ENCODE results near the gene SPATA24. TPM values are rescaled to one million over a fixed set of nuclear protein-coding genes. Genes with fewer than 3 reads are reported as not detected.
A peak's percentile ranks its signal among the peaks of the same experiment; 100 is the strongest.

The SPATA24 gene
- total RNA-seq, 2 experiments from 2014 or later, result 4.6 to 5.9 TPM

- H3K4me1 Mint-ChIP-seq, result peaks cover 26% of the 10 kb centered on the region
- H3K36me3 Mint-ChIP-seq (ENCODE audit: low read depth), result peaks cover 9% of the 10 kb centered on the region
Observed at GRCh38 chr5:139395844-139396640, 7.8 kb downstream of the SPATA24 start.

GRCh38 chr5:139394654-139395566 lies 9.0 kb downstream of the SPATA24 start, which contains the start of gene PROB1:
TSS of gene PROB1 (minus strand) at chr5:139395104. CDS start at chr5:139395081, 23 bp downstream.
- Mint-ChIP-seq H3K4me3 (peak within 1 kb of the TSS; percentile 78), H3K4me1 (peaks cover 37% of the 10 kb centered on the region), H3K36me3 (ENCODE audit: low read depth) (peaks cover 9% of the 10 kb centered on the region), H3K27me3 (no peaks in the 10 kb centered on the region), H3K27ac (peak within 1 kb of the TSS; percentile 19), H3K9me3 (ENCODE audit: low read depth) (no peaks in the 10 kb centered on the region)
- DNase-seq (no peak), ATAC-seq (no peak)
- ChIA-PET CTCF (interaction anchor here (0.6 to 2.0 kb wide), 5 partner anchors 12 to 329 kb away, joined by 4 to 5 read pairs (median 4); partner anchors contain the start of gene PAIP2), POLR2A (interaction anchor here (0.5 kb wide), 2 partner anchors 185 to 825 kb away, joined by 6 to 7 read pairs; no protein-coding TSS in a partner anchor)
- intact Hi-C loops (cut with DNase I, micrococcal nuclease), result loop anchor here (5.0 to 10.0 kb wide), 4 partner anchors 123 to 740 kb away; partner anchors contain the start of gene SIL1 (in 1 of the 2)

More at GRCh38 chr5:139395844-139396640, 7.8 kb downstream of the SPATA24 start:
- Mint-ChIP-seq H3K27me3 (no peaks in the 10 kb centered on the region), H3K9me3 (ENCODE audit: low read depth) (no peaks in the 10 kb centered on the region), H3K4me3 (no peak overlapping the region), H3K27ac (no peak overlapping the region)
- ChIA-PET CTCF (interaction anchor here (0.7 to 2.0 kb wide), 5 partner anchors 10 to 212 kb away, joined by 3 to 5 read pairs (median 4); partner anchors contain the start of gene PAIP2), POLR2A (interaction anchor here (0.6 kb wide), 1 partner anchor 16 kb away, joined by 3 read pairs; no protein-coding TSS in a partner anchor)
- no peak for DNase-seq
- ATAC-seq, result no peak
- intact Hi-C loops (cut with DNase I, micrococcal nuclease), result loop anchor here (10.0 kb wide), 2 partner anchors 201 to 741 kb away; partner anchors contain the start of gene SIL1 (in 1 of the 2)

GRCh38 chr5:139394123-139394653 lies 9.7 kb downstream of the SPATA24 start:
- ATAC-seq (peak; percentile 7), DNase-seq (peak; percentile 85)
- ChIA-PET CTCF (interaction anchor here (0.6 kb wide), 1 partner anchor 330 kb away, joined by 4 read pairs; no protein-coding TSS in a partner anchor), POLR2A (no interaction called here)
- Mint-ChIP-seq H3K27ac (peak overlapping the region; percentile 19), H3K4me3 (peak overlapping the region; percentile 78), H3K9me3 (ENCODE audit: low read depth) (no peaks in the 10 kb centered on the region), H3K36me3 (ENCODE audit: low read depth) (peaks cover 9% of the 10 kb centered on the region), H3K4me1 (peaks cover 38% of the 10 kb centered on the region), H3K27me3 (no peaks in the 10 kb centered on the region)
- intact Hi-C loops (cut with DNase I, micrococcal nuclease), result loop anchor here (5.0 to 10.0 kb wide), 4 partner anchors 122 to 739 kb away; partner anchors contain the start of gene SIL1 (in 1 of the 2)

- peaks cover 40% of the 10 kb centered on the region for H3K4me1 Mint-ChIP-seq
- H3K27me3 Mint-ChIP-seq, result no peaks in the 10 kb centered on the region
- H3K27ac Mint-ChIP-seq, result peak overlapping the region; percentile 85
- ATAC-seq, result no peak
- intact Hi-C loops (cut with DNase I, micrococcal nuclease), result loop anchor here (1.0 to 10.0 kb wide), 8 partner anchors 11 to 739 kb away; partner anchors contain the start of genes SIL1 (in 2 of the 2) and SPATA24 (in 2 of the 2)
- peak overlapping the region; percentile 78 for H3K4me3 Mint-ChIP-seq
- DNase-seq, result no peak
- ChIA-PET CTCF (interaction anchor here (0.6 to 4.8 kb wide), 5 partner anchors 9 to 375 kb away, joined by 3 to 26 read pairs (median 3); partner anchors contain the start of gene SPATA24), POLR2A (no interaction called here)
- peaks cover 9% of the 10 kb centered on the region for H3K36me3 Mint-ChIP-seq (ENCODE audit: low read depth)
- no peaks in the 10 kb centered on the region for H3K9me3 Mint-ChIP-seq (ENCODE audit: low read depth)
Observed at GRCh38 chr5:139393497-139394122, 10.3 kb downstream of the SPATA24 start.

- Mint-ChIP-seq H3K27me3 (no peaks in the 10 kb centered on the region), H3K27ac (peak overlapping the region; percentile 85), H3K4me3 (peak overlapping the region; percentile 78), H3K9me3 (ENCODE audit: low read depth) (no peaks in the 10 kb centered on the region), H3K36me3 (ENCODE audit: low read depth) (peaks cover 9% of the 10 kb centered on the region), H3K4me1 (peaks cover 40% of the 10 kb centered on the region)
- intact Hi-C loops (cut with DNase I, micrococcal nuclease), result loop anchor here (1.0 to 10.0 kb wide), 12 partner anchors 11 to 738 kb away; partner anchors contain the start of genes SIL1 (in 2 of the 2), SPATA24 (in 2 of the 2), DNAJC18 (in 1 of the 2) and MATR3 (in 1 of the 2)
- POLR2A ChIA-PET, result interaction anchor here (0.5 to 0.7 kb wide), 3 partner anchors 51 to 218 kb away, joined by 3 to 5 read pairs (median 4); no protein-coding TSS in a partner anchor
- DNase-seq (peak; percentile 93), ATAC-seq (peak; percentile 67)
- CTCF ChIA-PET, result interaction anchor here (0.6 to 4.8 kb wide), 10 partner anchors 10 to 625 kb away, joined by 3 to 26 read pairs (median 3); partner anchors contain the start of genes PAIP2 and SPATA24
Observed at GRCh38 chr5:139392678-139393496, 11.0 kb downstream of the SPATA24 start.

GRCh38 chr5:139392324-139392677 lies 11.6 kb downstream of the SPATA24 start:
- H3K4me3 Mint-ChIP-seq, result peak overlapping the region; percentile 78
- POLR2A ChIA-PET, result interaction anchor here (0.5 to 0.7 kb wide), 2 partner anchors 50 to 219 kb away, joined by 3 to 4 read pairs; no protein-coding TSS in a partner anchor
- H3K4me1 Mint-ChIP-seq, result peaks cover 40% of the 10 kb centered on the region
- H3K27ac Mint-ChIP-seq, result no peak overlapping the region
- no peaks in the 10 kb centered on the region for H3K27me3 Mint-ChIP-seq
- intact Hi-C loops (cut with DNase I, micrococcal nuclease), result loop anchor here (1.0 to 10.0 kb wide), 9 partner anchors 47 to 738 kb away; partner anchors contain the start of genes SIL1 (in 2 of the 2), DNAJC18 (in 1 of the 2) and MATR3 (in 1 of the 2)
- DNase-seq (no peak), ATAC-seq (no peak)
- CTCF ChIA-PET, result interaction anchor here (0.7 to 4.8 kb wide), 7 partner anchors 11 to 625 kb away, joined by 3 to 26 read pairs (median 4); partner anchors contain the start of genes PAIP2 and SPATA24
- peaks cover 9% of the 10 kb centered on the region for H3K36me3 Mint-ChIP-seq (ENCODE audit: low read depth)
- no peaks in the 10 kb centered on the region for H3K9me3 Mint-ChIP-seq (ENCODE audit: low read depth)

- peak; percentile 59 for DNase-seq
- peaks cover 38% of the 10 kb centered on the region for H3K4me1 Mint-ChIP-seq
- ChIA-PET CTCF (interaction anchor here (0.7 to 4.8 kb wide), 11 partner anchors 11 to 624 kb away, joined by 3 to 26 read pairs (median 4); partner anchors contain the start of genes CXXC5, PAIP2 and SPATA24), POLR2A (interaction anchor here (0.5 to 1.2 kb wide), 2 partner anchors 22 to 219 kb away, joined by 3 to 5 read pairs; no protein-coding TSS in a partner anchor)
- no peaks in the 10 kb centered on the region for H3K9me3 Mint-ChIP-seq (ENCODE audit: low read depth)
- peaks cover 9% of the 10 kb centered on the region for H3K36me3 Mint-ChIP-seq (ENCODE audit: low read depth)
- peak; percentile 0 for ATAC-seq
- intact Hi-C loops (cut with DNase I, micrococcal nuclease), result loop anchor here (1.0 to 10.0 kb wide), 9 partner anchors 48 to 737 kb away; partner anchors contain the start of genes SIL1 (in 2 of the 2), DNAJC18 (in 1 of the 2) and MATR3 (in 1 of the 2)
- H3K4me3 Mint-ChIP-seq, result peak overlapping the region; percentile 78
- H3K27me3 Mint-ChIP-seq, result no peaks in the 10 kb centered on the region
- peak overlapping the region; percentile 90 for H3K27ac Mint-ChIP-seq
Observed at GRCh38 chr5:139391570-139392323, 12.1 kb downstream of the SPATA24 start.

GRCh38 chr5:139390639-139391569 lies 13.0 kb downstream of the SPATA24 start:
- DNase-seq (no peak), ATAC-seq (no peak)
- intact Hi-C loops (cut with DNase I, micrococcal nuclease), result loop anchor here (1.0 to 10.0 kb wide), 7 partner anchors 24 to 736 kb away; partner anchors contain the start of gene SIL1 (in 1 of the 2)
- Mint-ChIP-seq H3K9me3 (ENCODE audit: low read depth) (no peaks in the 10 kb centered on the region), H3K27ac (peak overlapping the region; percentile 90), H3K27me3 (no peaks in the 10 kb centered on the region), H3K4me1 (peaks cover 40% of the 10 kb centered on the region), H3K36me3 (ENCODE audit: low read depth) (peaks cover 7% of the 10 kb centered on the region), H3K4me3 (peak overlapping the region; percentile 78)
- POLR2A ChIA-PET, result interaction anchor here (0.6 to 1.9 kb wide), 5 partner anchors 23 to 115 kb away, joined by 3 to 6 read pairs (median 5); partner anchors contain the start of genes MATR3 and PAIP2
- CTCF ChIA-PET, result interaction anchor here (0.6 to 4.8 kb wide), 10 partner anchors 10 to 545 kb away, joined by 3 to 26 read pairs (median 4); partner anchors contain the start of genes CXXC5 and SPATA24
